HepG2 (cell line): ENCODE results near the gene ADCY7. TPM values are rescaled to one million over a fixed set of nuclear protein-coding genes. Genes with fewer than 3 reads are reported as not detected.

ENCODE experiments used
- FOXC1 ChIP-seq: sonication (generic); formaldehyde crosslinking; IDR thresholded peaks from 2 replicates; pipeline ENCODE4 v1.8.0; 2022; ENCODE audit warnings: mild to moderate bottlenecking, missing genetic modification reagents, borderline replicate concordance
- KDM4B ChIP-seq: sonication (generic); formaldehyde crosslinking; IDR thresholded peaks from 2 replicates; pipeline ENCODE4 v1.4.0; 2020; ENCODE audit warnings: missing genetic modification reagents
- MAZ ChIP-seq, 2 experiments: sonication (generic) in 1 of 2; formaldehyde crosslinking in 1 of 2; IDR thresholded peaks; 2 replicates each; pipeline versions ENCODE4 v1.5.0 to v1.6.1; 2012 to 2020; ENCODE audit warnings: low read depth in 2 of 2, mild to moderate bottlenecking in 2 of 2, borderline replicate concordance in 1 of 2, improper control_type of control experiment in 1 of 2, low read length in 1 of 2, missing genetic modification reagents in 1 of 2, moderate library complexity in 1 of 2
- ZMAT3 ChIP-seq: sonication (generic); formaldehyde crosslinking; conservative IDR thresholded peaks from 2 replicates; pipeline ENCODE4 v1.7.0; 2021; ENCODE audit warnings: missing genetic modification reagents
- ZMYM3 ChIP-seq: sonication (generic); formaldehyde crosslinking; IDR thresholded peaks from 2 replicates; pipeline ENCODE4 v1.5.1; 2020; ENCODE audit warnings: mild to moderate bottlenecking, missing genetic modification reagents
- ZSCAN20 ChIP-seq: sonication (generic); formaldehyde crosslinking; IDR thresholded peaks from 2 replicates; pipeline ENCODE4 v1.4.0; 2020; ENCODE audit warnings: missing genetic modification reagents, mild to moderate bottlenecking, borderline replicate concordance
- polyA plus RNA-seq, 8 experiments: library from polyadenylated mRNA; depleted of rRNA in 3 of 8; stranded (reverse) in 7 of 8; unstranded in 1 of 8; fragments of >200 nt; fragmentation: Illumina TruSeq in 4 of 8; extraction: Trizol in 4 of 8; gene quantifications; 2 replicates each; pipeline versions ENCODE4 v1.2.1 to v1.2.3, GENCODE V29; 2011 to 2016; ENCODE audit warnings: low read depth in 4 of 8, missing spikeins in 1 of 8, mixed read lengths in 1 of 8; ENCODE audit not compliant: insufficient read depth in 1 of 8
- total RNA-seq, 5 experiments: library from RNA; depleted of rRNA; stranded (reverse); fragments of >200 nt; fragmentation: Illumina TruSeq; extraction: Trizol; gene quantifications; 2 replicates each; pipeline ENCODE4 v1.2.3, GENCODE V29; 2016; ENCODE audit warnings: low read depth in 1 of 5
- TF ChIP-seq, protein P1 (sequence below): IDR thresholded peaks from 2 replicates; pipeline ENCODE4 v1.6.1; 2016; ENCODE audit warnings: mild to moderate bottlenecking
- TF ChIP-seq, protein P2 (sequence below): sonication (generic); formaldehyde crosslinking; IDR thresholded peaks from 2 replicates; pipeline ENCODE4 v1.5.1; 2020; ENCODE audit warnings: missing genetic modification reagents, mild to moderate bottlenecking, borderline replicate concordance
- TF ChIP-seq, protein P3 (sequence below), 2 experiments: fragments of 450-650 bp in 1 of 2; sonication (generic) in 1 of 2; formaldehyde crosslinking in 1 of 2; IDR thresholded peaks; 2 replicates each; pipeline versions ENCODE4 v1.6.1 to v1.8.0; 2016 to 2022; ENCODE audit warnings: antibody characterized with exemption in 1 of 2, mild to moderate bottlenecking in 1 of 2, missing genetic modification reagents in 1 of 2

The ADCY7 gene
- total and polyA plus RNA-seq, 2 of the 13 experiments (the other 11 are each of a cell fraction or from before 2014, with no cell fraction given) = 2.2 to 4.3 TPM

DNA sequence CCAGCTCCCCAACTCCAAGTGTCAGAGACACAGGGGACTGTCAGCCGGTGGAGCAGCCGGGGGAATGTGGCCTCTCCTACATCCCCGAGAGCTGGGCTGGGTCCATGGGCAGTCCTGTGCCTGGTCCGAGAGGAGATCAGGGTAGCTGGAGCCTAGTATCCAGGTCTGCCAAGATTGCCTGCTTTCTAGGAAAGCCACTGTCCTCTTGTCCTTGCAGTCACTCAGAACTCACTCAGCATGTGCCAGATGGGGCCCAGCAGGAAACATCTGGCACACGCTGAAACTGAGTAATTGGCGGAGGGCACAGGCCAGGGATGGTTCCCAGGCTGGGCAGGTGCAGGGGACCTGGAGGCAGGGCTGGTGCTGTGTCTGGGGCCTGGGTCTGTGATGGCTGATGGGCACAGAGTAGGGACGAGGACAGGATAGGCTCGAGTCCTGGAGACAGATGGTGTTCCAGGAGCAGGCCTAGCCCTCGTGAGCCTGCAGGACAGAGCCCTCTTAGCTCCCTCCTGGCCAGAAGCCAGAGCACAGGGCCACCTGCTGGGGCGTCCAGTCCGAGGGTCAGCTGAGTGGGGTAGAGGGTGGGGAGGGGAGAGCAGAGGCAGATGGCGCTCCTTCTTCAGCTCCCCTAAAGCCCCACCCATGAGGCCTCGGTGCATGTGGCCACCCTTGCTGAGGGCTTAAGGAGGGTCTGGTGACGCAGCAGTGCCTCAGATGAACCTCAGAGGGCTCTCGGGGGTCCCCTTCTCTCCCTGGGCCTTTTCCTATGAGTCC lies 31.1 kb downstream of the ADCY7 start (continued):
- TF ChIP-seq, protein P1, sequence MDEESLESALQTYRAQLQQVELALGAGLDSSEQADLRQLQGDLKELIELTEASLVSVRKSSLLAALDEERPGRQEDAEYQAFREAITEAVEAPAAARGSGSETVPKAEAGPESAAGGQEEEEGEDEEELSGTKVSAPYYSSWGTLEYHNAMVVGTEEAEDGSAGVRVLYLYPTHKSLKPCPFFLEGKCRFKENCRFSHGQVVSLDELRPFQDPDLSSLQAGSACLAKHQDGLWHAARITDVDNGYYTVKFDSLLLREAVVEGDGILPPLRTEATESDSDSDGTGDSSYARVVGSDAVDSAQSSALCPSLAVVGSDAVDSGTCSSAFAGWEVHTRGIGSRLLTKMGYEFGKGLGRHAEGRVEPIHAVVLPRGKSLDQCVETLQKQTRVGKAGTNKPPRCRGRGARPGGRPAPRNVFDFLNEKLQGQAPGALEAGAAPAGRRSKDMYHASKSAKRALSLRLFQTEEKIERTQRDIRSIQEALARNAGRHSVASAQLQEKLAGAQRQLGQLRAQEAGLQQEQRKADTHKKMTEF (CRISPR knock-in tag) = 0 out of 2 replicates have a peak, but pooled peaks have one; percentile 8
- TF ChIP-seq FOXC1 (CRISPR knock-in tag) (no peak; the same call in 1 of the 2 replicates), MAZ (IDR thresholded peaks at IDR 0.05; ENCODE audit: borderline replicate concordance, low read depth, low read length) (no peak), MAZ (CRISPR knock-in tag; IDR thresholded peaks at IDR 0.05; ENCODE audit: low read depth) (peak; percentile 46; the same call in 1 of the 2 replicates), ZMAT3 (CRISPR knock-in tag) (no peak), ZSCAN20 (CRISPR knock-in tag) (0 out of 2 replicates have a peak, but pooled peaks have one; percentile 45), ZMYM3 (CRISPR knock-in tag) (0 out of 2 replicates have a peak, but pooled peaks have one; percentile 28), KDM4B (CRISPR knock-in tag) (no peak)
- TF ChIP-seq, protein P2, sequence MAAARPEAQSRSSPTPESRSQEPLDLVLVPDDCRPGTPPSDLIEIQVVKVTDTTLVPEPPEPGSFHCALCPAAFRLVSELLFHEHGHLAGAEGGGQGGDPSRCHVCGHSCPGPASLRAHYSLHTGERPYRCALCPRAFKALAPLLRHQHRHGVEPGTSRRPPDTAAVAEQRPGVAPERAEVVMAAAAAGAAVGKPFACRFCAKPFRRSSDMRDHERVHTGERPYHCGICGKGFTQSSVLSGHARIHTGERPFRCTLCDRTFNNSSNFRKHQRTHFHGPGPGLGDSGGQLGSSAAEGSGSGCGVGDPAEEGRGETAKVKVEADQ = peak; percentile 44; the same call in 1 of the 2 replicates
- TF ChIP-seq, protein P3, sequence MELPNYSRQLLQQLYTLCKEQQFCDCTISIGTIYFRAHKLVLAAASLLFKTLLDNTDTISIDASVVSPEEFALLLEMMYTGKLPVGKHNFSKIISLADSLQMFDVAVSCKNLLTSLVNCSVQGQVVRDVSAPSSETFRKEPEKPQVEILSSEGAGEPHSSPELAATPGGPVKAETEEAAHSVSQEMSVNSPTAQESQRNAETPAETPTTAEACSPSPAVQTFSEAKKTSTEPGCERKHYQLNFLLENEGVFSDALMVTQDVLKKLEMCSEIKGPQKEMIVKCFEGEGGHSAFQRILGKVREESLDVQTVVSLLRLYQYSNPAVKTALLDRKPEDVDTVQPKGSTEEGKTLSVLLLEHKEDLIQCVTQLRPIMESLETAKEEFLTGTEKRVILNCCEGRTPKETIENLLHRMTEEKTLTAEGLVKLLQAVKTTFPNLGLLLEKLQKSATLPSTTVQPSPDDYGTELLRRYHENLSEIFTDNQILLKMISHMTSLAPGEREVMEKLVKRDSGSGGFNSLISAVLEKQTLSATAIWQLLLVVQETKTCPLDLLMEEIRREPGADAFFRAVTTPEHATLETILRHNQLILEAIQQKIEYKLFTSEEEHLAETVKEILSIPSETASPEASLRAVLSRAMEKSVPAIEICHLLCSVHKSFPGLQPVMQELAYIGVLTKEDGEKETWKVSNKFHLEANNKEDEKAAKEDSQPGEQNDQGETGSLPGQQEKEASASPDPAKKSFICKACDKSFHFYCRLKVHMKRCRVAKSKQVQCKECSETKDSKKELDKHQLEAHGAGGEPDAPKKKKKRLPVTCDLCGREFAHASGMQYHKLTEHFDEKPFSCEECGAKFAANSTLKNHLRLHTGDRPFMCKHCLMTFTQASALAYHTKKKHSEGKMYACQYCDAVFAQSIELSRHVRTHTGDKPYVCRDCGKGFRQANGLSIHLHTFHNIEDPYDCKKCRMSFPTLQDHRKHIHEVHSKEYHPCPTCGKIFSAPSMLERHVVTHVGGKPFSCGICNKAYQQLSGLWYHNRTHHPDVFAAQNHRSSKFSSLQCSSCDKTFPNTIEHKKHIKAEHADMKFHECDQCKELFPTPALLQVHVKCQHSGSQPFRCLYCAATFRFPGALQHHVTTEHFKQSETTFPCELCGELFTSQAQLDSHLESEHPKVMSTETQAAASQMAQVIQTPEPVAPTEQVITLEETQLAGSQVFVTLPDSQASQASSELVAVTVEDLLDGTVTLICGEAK (IDR thresholded peaks at IDR 0.05) = no peak
- TF ChIP-seq, protein P3 (CRISPR knock-in tag; IDR thresholded peaks at IDR 0.05) = peak; percentile 40; the same call in 1 of the 2 replicates
